Tibial nerve (tissue), 4 donors: Measurements from ENCODE around the gene RILPL1.

ENCODE experiments used
- CTCF ChIP-seq, 5 experiments: fragments of 200-600 bp in 3 of 5; fragments of 450-650 bp in 2 of 5; sonication (generic) in 3 of 5; IDR thresholded peaks; one replicate each; pipeline ENCODE4 v1.5.1; 2016 to 2019; ENCODE audit warnings: antibody characterized with exemption in 5 of 5, mild to moderate bottlenecking in 3 of 5, moderate library complexity in 2 of 5
- EP300 ChIP-seq, 2 donors: sonication (generic); formaldehyde crosslinking; IDR thresholded peaks; one replicate each; pipeline ENCODE4 v1.6.1; 2017; ENCODE audit warnings: antibody characterized with exemption in 2 of 2, mild to moderate bottlenecking in 1 of 2
- POLR2A ChIP-seq, 2 donors: fragments of 450-650 bp; IDR thresholded peaks; one replicate each; pipeline ENCODE4 v1.6.1; 2017; ENCODE audit warnings: antibody characterized with exemption in 2 of 2, mild to moderate bottlenecking in 2 of 2, moderate library complexity in 2 of 2

- no peak for TF ChIP-seq CTCF (IDR thresholded peaks at IDR 0.05)
- TF ChIP-seq POLR2A (IDR thresholded peaks at IDR 0.05): no peak
- TF ChIP-seq EP300 (IDR thresholded peaks at IDR 0.05): no peak
These were observed 39.2 kb downstream of the RILPL1 start for GRCh38 chr12:123494124-123494851.
